CD4-positive, alpha-beta memory T cell (primary cell): ENCODE data around the gene ZBTB20. TPM values are rescaled to one million over a fixed set of nuclear protein-coding genes. Genes with fewer than 3 reads are reported as not detected.

Experiments used
- CTCF ChIA-PET: fragments of 350-600 bp; sonication (Branson Sonifier 250); formaldehyde crosslinking; loops from one replicate; lab custom pipeline; 2021; ENCODE audit warnings: inconsistent platforms; ENCODE audit not compliant: partially characterized antibody; lab: Charles Lee
- POLR2A ChIA-PET: fragments of 350-600 bp; sonication (Branson Sonifier 250); formaldehyde crosslinking; loops from one replicate; lab custom pipeline; 2021; ENCODE audit not compliant: partially characterized antibody; lab: Charles Lee
- DNase-seq, 5 donors: peaks; one replicate each; pipeline versions ENCODE4 v3.0.0 to v3.0.0-alpha.2; 2020 to 2022; ENCODE audit warnings: mixed read lengths in 1 of 5
- H3K27ac ChIP-seq: one replicate; pipeline ENCODE4 v1.7.0; 2013; ENCODE audit warnings: low read depth, low read length
- H3K27me3 ChIP-seq: 2 replicates; pipeline ENCODE4 v1.7.0; 2013; ENCODE audit warnings: mild to moderate bottlenecking, low read length, moderate library complexity; ENCODE audit not compliant: insufficient read depth
- H3K36me3 ChIP-seq: 2 replicates; pipeline ENCODE4 v1.7.0; 2013; ENCODE audit warnings: mild to moderate bottlenecking, low read length, moderate library complexity; ENCODE audit not compliant: insufficient read depth
- H3K4me1 ChIP-seq: 2 replicates; pipeline ENCODE4 v1.7.0; 2013; ENCODE audit warnings: mild to moderate bottlenecking, low read length, moderate library complexity; ENCODE audit not compliant: insufficient read depth
- H3K4me3 ChIP-seq, 2 donors: one replicate each; pipeline ENCODE4 v1.7.0; 2013; ENCODE audit warnings: low read length in 2 of 2, mild to moderate bottlenecking in 1 of 2
- H3K9me3 ChIP-seq, 2 donors: one replicate each; pipeline ENCODE4 v1.7.0; 2013; ENCODE audit warnings: low read length in 2 of 2, control low read depth in 1 of 2; ENCODE audit not compliant: control insufficient read depth in 1 of 2
- H3K27ac Mint-ChIP-seq, 7 donors: one replicate each; pipeline ENCODE4 v1.8.0; 2020 to 2021; ENCODE audit warnings: mixed read lengths in 7 of 7, mild to moderate bottlenecking in 6 of 7, inconsistent platforms in 3 of 7, moderate library complexity in 3 of 7
- H3K27me3 Mint-ChIP-seq, 2 donors: one replicate each; pipeline ENCODE4 v1.8.0; 2020 to 2021; ENCODE audit warnings: mixed read lengths in 2 of 2
- H3K36me3 Mint-ChIP-seq, 2 donors: one replicate each; pipeline ENCODE4 v1.8.0; 2020 to 2021; ENCODE audit warnings: mixed read lengths in 2 of 2, inconsistent platforms in 1 of 2, mild to moderate bottlenecking in 1 of 2
- H3K4me1 Mint-ChIP-seq, 4 donors: one replicate each; pipeline ENCODE4 v1.8.0; 2020 to 2021; ENCODE audit warnings: mixed read lengths in 4 of 4, mild to moderate bottlenecking in 1 of 4
- H3K4me3 Mint-ChIP-seq, 8 donors: one replicate each; pipeline ENCODE4 v1.8.0; 2020 to 2021; ENCODE audit warnings: mixed read lengths in 8 of 8, mild to moderate bottlenecking in 7 of 8, moderate library complexity in 6 of 8, inconsistent platforms in 3 of 8
- H3K9me3 Mint-ChIP-seq, 8 donors: one replicate each; pipeline ENCODE4 v1.8.0; 2020 to 2021; ENCODE audit warnings: mixed read lengths in 8 of 8, mild to moderate bottlenecking in 5 of 8, inconsistent platforms in 3 of 8, moderate library complexity in 1 of 8
- intact Hi-C: fragments of 100-400 bp; cut with micrococcal nuclease; formaldehyde crosslinking; loops from one replicate; pipeline ENCODE4 v1.15.1; 2023
- polyA plus RNA-seq, 2 donors: library from polyadenylated mRNA; unstranded; fragments of 300-500 nt; fragmentation: Illumina TruSeq; gene quantifications; one replicate each; pipeline ENCODE4 v1.2.3, GENCODE V29; 2021
- total RNA-seq, 2 experiments: library from RNA; stranded (reverse); gene quantifications; one replicate each; pipeline ENCODE4 v1.2.3, GENCODE V29; 2021

ZBTB20 gene
- total and polyA plus RNA-seq, 4 experiments from 2014 or later: 21.9 to 58.4 (median 41.4) TPM

GRCh38 chr3:114760679-114761078 lies 386.4 kb downstream of the ZBTB20 start:
- no peak for DNase-seq
- H3K4me3 Mint-ChIP-seq: no peak overlapping the region
- H3K4me1 Mint-ChIP-seq: peaks cover 0 to 9% (median 4%) of the 10 kb centered on the region in 4 donors
- no peaks in the 10 kb centered on the region for H3K27me3 Mint-ChIP-seq
- no peak overlapping the region for H3K27ac ChIP-seq
- POLR2A ChIA-PET: no interaction called here
- CTCF ChIA-PET: interaction anchor here (1.2 kb wide), 1 partner anchor 16 kb away, joined by 3 read pairs; no protein-coding TSS in a partner anchor
- H3K27me3 ChIP-seq: no peaks in the 10 kb centered on the region
- intact Hi-C loops: no loop called here
- no peaks in the 10 kb centered on the region for H3K9me3 Mint-ChIP-seq
- no peak overlapping the region for H3K4me3 ChIP-seq
- no peak overlapping the region for H3K27ac Mint-ChIP-seq
- H3K4me1 ChIP-seq: no peaks in the 10 kb centered on the region
- H3K36me3 Mint-ChIP-seq: peaks cover 0 to 3% of the 10 kb centered on the region in 2 donors
- H3K36me3 ChIP-seq: no peaks in the 10 kb centered on the region
- no peaks in the 10 kb centered on the region for H3K9me3 ChIP-seq

DNA sequence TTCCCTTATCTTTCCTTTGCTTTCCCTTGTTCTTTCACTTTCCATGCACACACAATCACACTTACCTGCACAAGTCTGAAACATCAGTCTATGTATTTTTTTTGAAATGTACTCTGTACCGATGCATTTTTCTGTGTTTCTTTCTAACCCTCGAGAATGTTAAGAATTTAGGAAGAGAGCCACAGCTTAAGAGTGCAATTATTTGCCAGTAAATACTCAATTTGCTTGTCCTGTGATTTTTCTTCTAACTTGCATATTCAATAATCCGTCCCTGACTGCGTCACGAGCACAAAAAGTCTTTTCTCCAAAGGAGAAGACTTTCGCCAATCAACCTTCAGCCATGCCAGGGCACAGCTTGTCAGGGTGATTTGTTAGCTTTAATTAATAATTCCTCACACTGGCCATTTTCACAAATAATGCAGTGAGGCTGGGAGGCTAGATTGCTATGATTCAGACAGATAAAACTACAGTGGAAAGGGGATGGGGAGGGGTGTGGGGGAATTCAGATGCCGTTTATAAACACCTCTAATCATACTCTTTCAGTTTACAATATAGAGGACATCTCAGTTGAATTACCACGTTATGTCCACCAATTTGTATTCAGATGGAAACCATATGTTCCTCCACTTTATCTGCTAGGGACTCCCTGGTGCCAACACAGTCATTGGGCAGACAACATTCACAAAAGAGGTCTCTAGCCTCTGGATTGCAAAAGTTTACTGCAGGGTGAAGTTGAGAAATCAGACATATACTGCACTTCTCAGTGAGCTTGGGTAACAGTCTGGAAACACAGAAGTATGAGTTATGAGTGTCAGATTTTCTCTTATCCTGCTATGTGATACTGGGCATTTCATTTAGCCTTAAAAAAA lies 388.0 kb downstream of the ZBTB20 start:
- H3K27ac Mint-ChIP-seq: no peak overlapping the region
- no peak overlapping the region for H3K4me3 Mint-ChIP-seq
- no peaks in the 10 kb centered on the region for H3K27me3 Mint-ChIP-seq
- H3K4me1 Mint-ChIP-seq: peaks cover 0 to 4% (median 1%) of the 10 kb centered on the region in 4 donors
- H3K4me1 ChIP-seq: no peaks in the 10 kb centered on the region
- CTCF ChIA-PET: interaction anchor here (1.3 kb wide), 1 partner anchor 49 kb away, joined by 3 read pairs; no protein-coding TSS in a partner anchor
- H3K9me3 Mint-ChIP-seq: no peaks in the 10 kb centered on the region
- intact Hi-C loops: no loop called here
- peaks cover 0 to 3% of the 10 kb centered on the region in 2 donors for H3K36me3 Mint-ChIP-seq
- no peak for DNase-seq
- H3K27me3 ChIP-seq: no peaks in the 10 kb centered on the region
- POLR2A ChIA-PET: no interaction called here
- H3K4me3 ChIP-seq: no peak overlapping the region
- H3K27ac ChIP-seq: no peak overlapping the region
- no peaks in the 10 kb centered on the region for H3K9me3 ChIP-seq
- no peaks in the 10 kb centered on the region for H3K36me3 ChIP-seq

- Mint-ChIP-seq H3K4me3 (no peak overlapping the region), H3K9me3 (no peaks in the 10 kb centered on the region), H3K27ac (no peak overlapping the region), H3K27me3 (no peaks in the 10 kb centered on the region), H3K4me1 (peaks cover 0 to 7% (median under 1%) of the 10 kb centered on the region in 4 donors), H3K36me3 (peaks cover 0 to 3% of the 10 kb centered on the region in 2 donors)
- no peaks in the 10 kb centered on the region for H3K9me3 ChIP-seq
- CTCF ChIA-PET: no interaction called here
- no peaks in the 10 kb centered on the region for H3K36me3 ChIP-seq
- DNase-seq: no peak
- intact Hi-C loops: no loop called here
- no peaks in the 10 kb centered on the region for H3K4me1 ChIP-seq
- H3K27ac ChIP-seq: no peak overlapping the region
- POLR2A ChIA-PET: no interaction called here
- H3K4me3 ChIP-seq: no peak overlapping the region
- no peaks in the 10 kb centered on the region for H3K27me3 ChIP-seq
These were observed 390.4 kb downstream of the ZBTB20 start for GRCh38 chr3:114756506-114757279.

DNA sequence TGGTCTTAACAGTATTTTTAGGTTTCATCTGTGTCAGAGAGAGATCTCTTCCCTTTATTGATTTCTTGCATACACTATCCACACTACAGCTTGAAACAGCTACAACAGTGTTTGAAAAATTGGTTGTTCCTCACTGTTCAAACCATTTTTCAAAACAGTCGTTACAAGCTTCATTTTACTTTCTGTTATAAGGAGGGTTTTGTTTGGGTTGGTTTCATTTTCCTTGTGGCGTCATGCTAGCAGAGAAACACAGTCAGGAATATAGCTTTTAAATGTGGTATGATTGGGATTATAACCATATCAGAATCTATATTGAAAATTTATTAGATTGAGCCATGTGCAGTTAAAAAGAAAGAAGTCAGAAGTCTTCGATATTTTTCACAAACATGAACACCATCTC lies 400.6 kb downstream of the ZBTB20 start:
- H3K9me3 Mint-ChIP-seq: no peaks in the 10 kb centered on the region

DNA sequence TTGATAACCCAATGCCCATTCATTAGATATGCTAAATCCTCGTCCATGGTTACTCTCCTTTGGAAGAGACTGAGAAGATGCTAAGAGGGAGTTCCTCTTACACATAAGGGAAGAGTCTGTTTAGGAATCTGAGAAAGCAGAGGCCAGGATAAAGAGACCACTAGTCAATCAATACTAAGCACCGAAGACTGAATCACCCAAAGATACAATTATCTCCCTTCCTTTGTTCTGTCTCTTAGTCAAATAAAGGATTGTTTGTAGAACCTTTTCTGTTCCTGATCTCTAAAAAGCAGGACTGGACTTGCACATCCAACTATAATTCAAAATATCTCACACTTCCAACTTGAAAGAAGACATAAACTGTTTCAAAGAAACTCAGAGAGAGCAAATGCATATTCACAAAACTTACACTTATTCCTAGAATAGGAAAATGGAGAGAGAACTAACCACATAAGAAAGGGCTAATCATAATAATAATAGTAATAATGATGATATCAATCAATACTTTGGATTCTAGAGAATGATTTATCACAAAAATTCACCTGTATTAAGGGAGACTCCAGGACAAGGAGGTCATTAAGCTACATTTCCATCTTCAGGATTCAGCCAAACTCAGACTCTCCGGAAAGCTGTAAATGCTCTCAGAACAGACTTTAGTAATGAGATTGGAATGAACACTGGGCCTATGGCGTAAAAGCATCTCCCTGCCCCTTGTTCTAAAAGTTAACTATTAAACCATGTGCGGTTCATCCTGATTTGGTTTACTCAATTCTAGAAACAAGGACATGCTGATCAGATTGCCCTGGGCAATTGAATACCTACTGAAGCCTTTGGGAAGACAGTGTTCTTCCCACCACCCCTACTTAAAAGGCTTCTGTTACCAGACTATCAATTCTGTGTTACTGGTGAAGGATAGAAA lies 401.5 kb downstream of the ZBTB20 start:
- Histone ChIP-seq H3K27me3 (no peaks in the 10 kb centered on the region), H3K9me3 (no peaks in the 10 kb centered on the region), H3K4me3 (no peak overlapping the region), H3K36me3 (no peaks in the 10 kb centered on the region), H3K4me1 (no peaks in the 10 kb centered on the region), H3K27ac (no peak overlapping the region)
- no peak for DNase-seq
- H3K27ac Mint-ChIP-seq: peak overlapping the region in 1 of 7 donors; percentile 1
- ChIA-PET POLR2A (no interaction called here), CTCF (no interaction called here)
- peaks cover 9 to 45% (median 20%) of the 10 kb centered on the region in 4 donors for H3K4me1 Mint-ChIP-seq
- H3K4me3 Mint-ChIP-seq: no peak overlapping the region
- intact Hi-C loops: no loop called here
- H3K27me3 Mint-ChIP-seq: no peaks in the 10 kb centered on the region
- H3K9me3 Mint-ChIP-seq: no peaks in the 10 kb centered on the region
- peaks cover 8 to 13% of the 10 kb centered on the region in 2 donors for H3K36me3 Mint-ChIP-seq

More for the DNA sequence above, 400.6 kb downstream of the ZBTB20 start:
- POLR2A ChIA-PET: no interaction called here
- Histone ChIP-seq H3K4me3 (no peak overlapping the region), H3K36me3 (no peaks in the 10 kb centered on the region), H3K27ac (no peak overlapping the region), H3K9me3 (no peaks in the 10 kb centered on the region), H3K27me3 (no peaks in the 10 kb centered on the region), H3K4me1 (no peaks in the 10 kb centered on the region)
- DNase-seq: no peak
- intact Hi-C loops: no loop called here
- Mint-ChIP-seq H3K4me3 (peak overlapping the region; percentile 3 to 73 (median 59)), H3K27me3 (no peaks in the 10 kb centered on the region), H3K36me3 (peaks cover 3 to 9% of the 10 kb centered on the region in 2 donors), H3K27ac (peak overlapping the region in 5 of 7 donors; percentile 13 to 83 (median 39)), H3K4me1 (peaks cover 8 to 45% (median 20%) of the 10 kb centered on the region in 4 donors)
- CTCF ChIA-PET: no interaction called here

DNA sequence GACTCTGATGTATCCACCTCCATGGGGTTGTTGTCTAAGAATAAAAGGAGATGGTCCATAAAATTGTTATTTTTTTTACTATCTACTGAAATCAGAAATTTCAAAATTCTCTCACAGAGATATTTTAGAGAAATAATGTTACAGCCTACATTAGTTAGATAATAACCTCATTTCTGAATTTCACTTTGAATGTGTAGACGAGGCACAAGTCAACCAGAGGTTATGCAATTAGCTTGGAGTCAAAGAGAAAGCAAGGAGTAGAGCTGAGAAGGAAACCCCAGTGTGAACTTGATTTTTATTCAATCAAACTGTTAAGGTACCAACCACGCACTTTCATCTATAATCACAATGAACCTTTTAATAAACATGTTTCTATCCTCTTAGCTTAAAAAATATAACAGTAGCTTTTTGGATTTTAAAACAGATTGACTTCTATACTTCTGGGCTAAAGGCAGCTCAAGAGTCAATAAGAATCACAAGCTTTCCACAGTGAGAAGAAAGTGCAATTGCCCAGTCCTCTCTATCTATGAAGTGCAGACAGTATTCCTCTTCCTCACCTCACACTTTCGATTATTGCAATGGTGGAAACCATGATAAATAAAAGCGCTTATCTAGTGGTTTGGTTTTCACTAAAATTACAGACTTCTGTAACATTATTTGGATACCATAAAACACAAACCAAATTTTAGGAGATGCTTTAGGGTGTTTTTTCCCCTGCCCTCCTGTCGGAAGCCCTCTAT lies 403.2 kb downstream of the ZBTB20 start:
- no peak for DNase-seq
- Histone ChIP-seq H3K27ac (no peak overlapping the region), H3K9me3 (no peaks in the 10 kb centered on the region), H3K36me3 (no peaks in the 10 kb centered on the region), H3K4me3 (no peak overlapping the region), H3K27me3 (no peaks in the 10 kb centered on the region), H3K4me1 (no peaks in the 10 kb centered on the region)
- H3K4me3 Mint-ChIP-seq: no peak overlapping the region
- peaks cover 8 to 42% (median 17%) of the 10 kb centered on the region in 4 donors for H3K4me1 Mint-ChIP-seq
- intact Hi-C loops: no loop called here
- H3K36me3 Mint-ChIP-seq: peaks cover 13 to 14% of the 10 kb centered on the region in 2 donors
- H3K27me3 Mint-ChIP-seq: no peaks in the 10 kb centered on the region
- H3K9me3 Mint-ChIP-seq: no peaks in the 10 kb centered on the region
- CTCF ChIA-PET: no interaction called here
- peak overlapping the region in 1 of 7 donors; percentile 32 for H3K27ac Mint-ChIP-seq
- POLR2A ChIA-PET: no interaction called here
